H1 (cell line): ENCODE results near the gene TNIK. TPM values are rescaled to one million over a fixed set of nuclear protein-coding genes. Genes with fewer than 3 reads are reported as not detected.

ENCODE experiments used
- CBX5 ChIP-seq: fragments of 300-800, 300-1000 bp; sonication (generic); IDR thresholded peaks from 2 replicates; pipeline ENCODE4 v1.7.1; 2016; ENCODE audit warnings: antibody characterized with exemption, low read length, low read depth
- CBX8 ChIP-seq: fragments of 300-800, 300-1000 bp; sonication (generic); IDR thresholded peaks from 2 replicates; pipeline ENCODE4 v1.7.1; 2016; ENCODE audit warnings: low read depth, low read length, borderline replicate concordance
- EZH2 ChIP-seq: fragments of 200-600 bp; sonication (generic); IDR thresholded peaks from 2 replicates; pipeline ENCODE4 v1.7.1; 2012; ENCODE audit warnings: low read depth, mild to moderate bottlenecking, moderate library complexity, low read length, inconsistent platforms; ENCODE audit not compliant: severe bottlenecking
- KDM1A ChIP-seq: fragments of 200-600, 300-600 bp; sonication (generic); IDR thresholded peaks from 2 replicates; pipeline ENCODE4 v1.7.1; 2016; ENCODE audit warnings: mild to moderate bottlenecking, low read length, borderline replicate concordance
- KDM4A ChIP-seq: IDR thresholded peaks from one replicate; pipeline ENCODE4 v1.7.1; 2012; ENCODE audit warnings: low read depth, mild to moderate bottlenecking, moderate library complexity, low read length, inconsistent platforms; ENCODE audit not compliant: severe bottlenecking
- SP4 ChIP-seq: IDR thresholded peaks from 2 replicates; pipeline ENCODE4 v1.6.1; 2012; ENCODE audit warnings: low read length, inconsistent platforms
- TAF1 ChIP-seq: IDR thresholded peaks from 2 replicates; pipeline ENCODE4 v1.6.1; 2011; ENCODE audit warnings: mild to moderate bottlenecking, low read depth, low read length
- polyA plus RNA-seq, 7 experiments: library from polyadenylated mRNA; depleted of rRNA in 3 of 7; stranded (reverse) in 5 of 7; unstranded in 2 of 7; fragments of >200 nt in 5 of 7; fragments of 200-250 nt in 2 of 7; gene quantifications; 1 replicate in 5 of 7; 2 replicates in 1 of 7; 4 replicates in 1 of 7; pipeline versions ENCODE4 v1.2.1 to v1.2.3, GENCODE V29; 2011 to 2013; ENCODE audit warnings: missing spikeins in 2 of 7, mixed read lengths in 2 of 7
- total RNA-seq: library from RNA; stranded (reverse); fragmentation: NEBNext Ultra II Directional; extraction: Animal tissue kit (Norgen Biotek cat#: 25700); gene quantifications from 2 replicates; pipeline ENCODE4 v1.2.1, GENCODE V29; 2021
- TF ChIP-seq, protein P1 (sequence below): fragments of 300-600 bp; sonication (generic); IDR thresholded peaks from 2 replicates; pipeline ENCODE4 v1.7.1; 2012; ENCODE audit warnings: low read length, moderate library complexity, mild to moderate bottlenecking, inconsistent platforms; ENCODE audit not compliant: insufficient replicate concordance
- TF ChIP-seq, protein P2 (sequence below): IDR thresholded peaks from 2 replicates; pipeline ENCODE4 v1.6.1; 2011; ENCODE audit warnings: low read depth, mild to moderate bottlenecking, low read length; ENCODE audit not compliant: insufficient read depth
- TF ChIP-seq, protein P3 (sequence below): IDR thresholded peaks from 2 replicates; pipeline ENCODE4 v1.6.1; 2011; ENCODE audit warnings: low read length, improper control_type of control experiment

Gene TNIK
- total and polyA plus RNA-seq, 2 of the 8 experiments (the other 6 are each of a cell fraction or from before 2014, with no cell fraction given), result 7.4 to 42.0 TPM

DNA sequence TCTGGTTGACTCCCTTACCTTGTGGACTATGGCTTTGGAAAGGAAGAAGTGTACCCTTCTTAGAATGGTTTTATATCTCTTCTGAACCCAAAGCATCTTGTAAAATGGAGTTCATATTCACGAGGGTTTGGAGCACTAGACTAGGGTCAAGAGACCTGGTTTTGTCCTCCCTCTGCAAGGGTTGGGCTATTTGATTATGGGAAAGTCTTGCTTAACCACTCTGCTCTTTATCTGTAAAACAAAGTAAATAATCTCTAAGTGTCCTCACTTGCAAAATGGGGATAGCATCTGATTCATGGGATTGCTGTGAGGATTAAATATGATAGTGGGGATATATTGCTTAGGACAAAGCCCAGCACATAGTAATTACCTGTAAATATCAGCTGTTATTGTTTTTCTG, 415.8 kb downstream of the TNIK start (continued):
- TF ChIP-seq, protein P1, sequence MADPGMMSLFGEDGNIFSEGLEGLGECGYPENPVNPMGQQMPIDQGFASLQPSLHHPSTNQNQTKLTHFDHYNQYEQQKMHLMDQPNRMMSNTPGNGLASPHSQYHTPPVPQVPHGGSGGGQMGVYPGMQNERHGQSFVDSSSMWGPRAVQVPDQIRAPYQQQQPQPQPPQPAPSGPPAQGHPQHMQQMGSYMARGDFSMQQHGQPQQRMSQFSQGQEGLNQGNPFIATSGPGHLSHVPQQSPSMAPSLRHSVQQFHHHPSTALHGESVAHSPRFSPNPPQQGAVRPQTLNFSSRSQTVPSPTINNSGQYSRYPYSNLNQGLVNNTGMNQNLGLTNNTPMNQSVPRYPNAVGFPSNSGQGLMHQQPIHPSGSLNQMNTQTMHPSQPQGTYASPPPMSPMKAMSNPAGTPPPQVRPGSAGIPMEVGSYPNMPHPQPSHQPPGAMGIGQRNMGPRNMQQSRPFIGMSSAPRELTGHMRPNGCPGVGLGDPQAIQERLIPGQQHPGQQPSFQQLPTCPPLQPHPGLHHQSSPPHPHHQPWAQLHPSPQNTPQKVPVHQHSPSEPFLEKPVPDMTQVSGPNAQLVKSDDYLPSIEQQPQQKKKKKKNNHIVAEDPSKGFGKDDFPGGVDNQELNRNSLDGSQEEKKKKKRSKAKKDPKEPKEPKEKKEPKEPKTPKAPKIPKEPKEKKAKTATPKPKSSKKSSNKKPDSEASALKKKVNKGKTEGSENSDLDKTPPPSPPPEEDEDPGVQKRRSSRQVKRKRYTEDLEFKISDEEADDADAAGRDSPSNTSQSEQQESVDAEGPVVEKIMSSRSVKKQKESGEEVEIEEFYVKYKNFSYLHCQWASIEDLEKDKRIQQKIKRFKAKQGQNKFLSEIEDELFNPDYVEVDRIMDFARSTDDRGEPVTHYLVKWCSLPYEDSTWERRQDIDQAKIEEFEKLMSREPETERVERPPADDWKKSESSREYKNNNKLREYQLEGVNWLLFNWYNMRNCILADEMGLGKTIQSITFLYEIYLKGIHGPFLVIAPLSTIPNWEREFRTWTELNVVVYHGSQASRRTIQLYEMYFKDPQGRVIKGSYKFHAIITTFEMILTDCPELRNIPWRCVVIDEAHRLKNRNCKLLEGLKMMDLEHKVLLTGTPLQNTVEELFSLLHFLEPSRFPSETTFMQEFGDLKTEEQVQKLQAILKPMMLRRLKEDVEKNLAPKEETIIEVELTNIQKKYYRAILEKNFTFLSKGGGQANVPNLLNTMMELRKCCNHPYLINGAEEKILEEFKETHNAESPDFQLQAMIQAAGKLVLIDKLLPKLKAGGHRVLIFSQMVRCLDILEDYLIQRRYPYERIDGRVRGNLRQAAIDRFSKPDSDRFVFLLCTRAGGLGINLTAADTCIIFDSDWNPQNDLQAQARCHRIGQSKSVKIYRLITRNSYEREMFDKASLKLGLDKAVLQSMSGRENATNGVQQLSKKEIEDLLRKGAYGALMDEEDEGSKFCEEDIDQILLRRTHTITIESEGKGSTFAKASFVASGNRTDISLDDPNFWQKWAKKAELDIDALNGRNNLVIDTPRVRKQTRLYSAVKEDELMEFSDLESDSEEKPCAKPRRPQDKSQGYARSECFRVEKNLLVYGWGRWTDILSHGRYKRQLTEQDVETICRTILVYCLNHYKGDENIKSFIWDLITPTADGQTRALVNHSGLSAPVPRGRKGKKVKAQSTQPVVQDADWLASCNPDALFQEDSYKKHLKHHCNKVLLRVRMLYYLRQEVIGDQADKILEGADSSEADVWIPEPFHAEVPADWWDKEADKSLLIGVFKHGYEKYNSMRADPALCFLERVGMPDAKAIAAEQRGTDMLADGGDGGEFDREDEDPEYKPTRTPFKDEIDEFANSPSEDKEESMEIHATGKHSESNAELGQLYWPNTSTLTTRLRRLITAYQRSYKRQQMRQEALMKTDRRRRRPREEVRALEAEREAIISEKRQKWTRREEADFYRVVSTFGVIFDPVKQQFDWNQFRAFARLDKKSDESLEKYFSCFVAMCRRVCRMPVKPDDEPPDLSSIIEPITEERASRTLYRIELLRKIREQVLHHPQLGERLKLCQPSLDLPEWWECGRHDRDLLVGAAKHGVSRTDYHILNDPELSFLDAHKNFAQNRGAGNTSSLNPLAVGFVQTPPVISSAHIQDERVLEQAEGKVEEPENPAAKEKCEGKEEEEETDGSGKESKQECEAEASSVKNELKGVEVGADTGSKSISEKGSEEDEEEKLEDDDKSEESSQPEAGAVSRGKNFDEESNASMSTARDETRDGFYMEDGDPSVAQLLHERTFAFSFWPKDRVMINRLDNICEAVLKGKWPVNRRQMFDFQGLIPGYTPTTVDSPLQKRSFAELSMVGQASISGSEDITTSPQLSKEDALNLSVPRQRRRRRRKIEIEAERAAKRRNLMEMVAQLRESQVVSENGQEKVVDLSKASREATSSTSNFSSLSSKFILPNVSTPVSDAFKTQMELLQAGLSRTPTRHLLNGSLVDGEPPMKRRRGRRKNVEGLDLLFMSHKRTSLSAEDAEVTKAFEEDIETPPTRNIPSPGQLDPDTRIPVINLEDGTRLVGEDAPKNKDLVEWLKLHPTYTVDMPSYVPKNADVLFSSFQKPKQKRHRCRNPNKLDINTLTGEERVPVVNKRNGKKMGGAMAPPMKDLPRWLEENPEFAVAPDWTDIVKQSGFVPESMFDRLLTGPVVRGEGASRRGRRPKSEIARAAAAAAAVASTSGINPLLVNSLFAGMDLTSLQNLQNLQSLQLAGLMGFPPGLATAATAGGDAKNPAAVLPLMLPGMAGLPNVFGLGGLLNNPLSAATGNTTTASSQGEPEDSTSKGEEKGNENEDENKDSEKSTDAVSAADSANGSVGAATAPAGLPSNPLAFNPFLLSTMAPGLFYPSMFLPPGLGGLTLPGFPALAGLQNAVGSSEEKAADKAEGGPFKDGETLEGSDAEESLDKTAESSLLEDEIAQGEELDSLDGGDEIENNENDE, result no peak
- TF ChIP-seq KDM1A (no peak), TAF1 (no peak), CBX5 (no peak), CBX8 (no peak), EZH2 (no peak), KDM4A (no peak), SP4 (no peak)
- TF ChIP-seq, protein P2, sequence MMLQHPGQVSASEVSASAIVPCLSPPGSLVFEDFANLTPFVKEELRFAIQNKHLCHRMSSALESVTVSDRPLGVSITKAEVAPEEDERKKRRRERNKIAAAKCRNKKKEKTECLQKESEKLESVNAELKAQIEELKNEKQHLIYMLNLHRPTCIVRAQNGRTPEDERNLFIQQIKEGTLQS, result no peak
- TF ChIP-seq, protein P3, sequence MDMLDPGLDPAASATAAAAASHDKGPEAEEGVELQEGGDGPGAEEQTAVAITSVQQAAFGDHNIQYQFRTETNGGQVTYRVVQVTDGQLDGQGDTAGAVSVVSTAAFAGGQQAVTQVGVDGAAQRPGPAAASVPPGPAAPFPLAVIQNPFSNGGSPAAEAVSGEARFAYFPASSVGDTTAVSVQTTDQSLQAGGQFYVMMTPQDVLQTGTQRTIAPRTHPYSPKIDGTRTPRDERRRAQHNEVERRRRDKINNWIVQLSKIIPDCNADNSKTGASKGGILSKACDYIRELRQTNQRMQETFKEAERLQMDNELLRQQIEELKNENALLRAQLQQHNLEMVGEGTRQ, result no peak
